ENCODE data around the gene HILPDA.
"Not testable (repeated sequence)": the region's sequence is repeated elsewhere in the genome, so short reads cannot be mapped to it uniquely, and the experiment has no call there.

HILPDA gene

GRCh38 chr7:128463345-128463744 is 7.7 kb downstream of the HILPDA start:
- not testable (repeated sequence) for DNase-seq (ENCODE audit: low read depth in 3 of 3)

- not testable (repeated sequence) for DNase-seq (ENCODE audit: low read depth in 3 of 3)
Measured at GRCh38 chr7:128463933-128464332, 8.3 kb downstream of the HILPDA start.

GRCh38 chr7:128466871-128467270 is 11.2 kb downstream of the HILPDA start:
- DNase-seq (ENCODE audit: low read depth in 3 of 3): not testable (repeated sequence)

- DNase-seq (ENCODE audit: low read depth in 3 of 3): peak; percentile 64 to 80 (median 78)
Measured at GRCh38 chr7:128476402-128477335, 21.0 kb downstream of the HILPDA start, which contains the start of gene METTL2B. TSS of gene METTL2B (plus strand) at chr7:128476748. CDS start at chr7:128476766, 18 bp downstream.

- DNase-seq (ENCODE audit: low read depth in 3 of 3): not testable (repeated sequence)
Measured at GRCh38 chr7:128477336-128477690, 21.6 kb downstream of the HILPDA start.

- not testable (repeated sequence) for DNase-seq (ENCODE audit: low read depth in 3 of 3)
Measured at GRCh38 chr7:128479082-128479481, 23.4 kb downstream of the HILPDA start.

- DNase-seq (ENCODE audit: low read depth in 3 of 3): not testable (repeated sequence)
Measured at GRCh38 chr7:128488134-128488533, 32.5 kb downstream of the HILPDA start.

GRCh38 chr7:128497405-128497804 is 41.7 kb downstream of the HILPDA start:
- DNase-seq (ENCODE audit: low read depth in 3 of 3): no peak

GRCh38 chr7:128505416-128505815 is 49.7 kb downstream of the HILPDA start:
- DNase-seq (ENCODE audit: low read depth in 3 of 3): not testable (repeated sequence)

GRCh38 chr7:128506819-128507218 is 51.1 kb downstream of the HILPDA start:
- DNase-seq (ENCODE audit: low read depth in 3 of 3): not testable (repeated sequence)

- DNase-seq (ENCODE audit: low read depth in 3 of 3): not testable (repeated sequence)
Measured at GRCh38 chr7:128507321-128507993, 51.8 kb downstream of the HILPDA start.

All from stimulated activated CD4-positive, alpha-beta T cell treated with anti-CD3 and anti-CD28 coated beads, TNF-alpha, amount 100 ng/mL, for 4 hours (primary cell).